HG03139 (cell line): Measurements from ENCODE around the gene RIMKLB.
"Not testable (repeated sequence)": the region's sequence is repeated elsewhere in the genome, so short reads cannot be mapped to it uniquely, and the experiment has no call there.

Experiments
- ATAC-seq: cut with Tn5 transposase; IDR thresholded peaks from one replicate; pipeline ENCODE4 v1.9.1; 2021; ENCODE audit not compliant: unreplicated experiment

RIMKLB gene

DNA sequence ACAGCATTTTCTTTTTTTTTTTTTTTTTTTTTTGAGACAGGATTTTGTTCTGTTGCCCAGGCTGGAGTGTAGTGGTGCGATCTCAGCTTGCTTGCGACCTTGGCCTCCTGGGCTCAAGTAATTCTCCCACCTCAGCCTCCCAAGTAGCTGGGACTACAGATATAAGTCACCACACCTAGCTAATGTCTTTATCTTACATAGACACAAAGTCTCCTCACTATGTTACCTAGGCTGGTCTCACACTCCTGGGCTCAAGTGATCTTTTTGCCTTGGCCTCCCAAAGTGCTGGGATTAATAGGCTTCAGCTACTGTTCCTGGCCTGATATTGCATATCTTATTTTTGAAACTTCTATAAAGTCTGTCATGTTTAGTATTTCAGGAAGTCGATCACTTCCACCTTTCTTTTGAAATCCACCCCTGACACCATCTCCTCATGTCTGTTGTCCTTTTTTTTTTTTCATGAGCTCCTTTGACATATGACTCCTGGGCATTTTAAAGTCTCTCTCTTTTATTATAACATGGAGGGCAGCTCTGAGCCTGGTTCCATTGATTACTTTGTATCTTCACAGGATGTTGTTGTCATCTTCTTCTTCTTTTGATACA lies 118.8 kb downstream of the RIMKLB start:
- ATAC-seq = no peak

DNA sequence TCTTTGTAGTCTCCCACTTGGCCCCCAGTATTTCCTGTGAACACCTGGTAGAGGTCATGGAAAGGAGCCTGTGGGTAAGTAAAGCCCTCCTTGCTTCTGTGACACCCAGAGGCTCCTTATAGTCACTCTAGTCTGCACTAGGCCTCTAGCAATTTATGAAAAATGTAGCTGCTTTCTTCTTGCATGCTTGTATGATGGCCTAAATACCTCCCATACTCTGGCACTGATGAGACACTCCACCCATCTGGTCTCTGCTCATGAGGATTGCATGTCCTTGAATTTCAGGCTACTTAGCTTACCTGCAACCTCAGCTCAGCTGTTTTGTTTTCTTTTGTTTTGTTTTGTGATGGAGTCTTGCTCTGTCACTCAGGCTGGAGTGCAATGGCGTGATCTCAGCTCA lies 120.1 kb downstream of the RIMKLB start:
- no peak for ATAC-seq

DNA sequence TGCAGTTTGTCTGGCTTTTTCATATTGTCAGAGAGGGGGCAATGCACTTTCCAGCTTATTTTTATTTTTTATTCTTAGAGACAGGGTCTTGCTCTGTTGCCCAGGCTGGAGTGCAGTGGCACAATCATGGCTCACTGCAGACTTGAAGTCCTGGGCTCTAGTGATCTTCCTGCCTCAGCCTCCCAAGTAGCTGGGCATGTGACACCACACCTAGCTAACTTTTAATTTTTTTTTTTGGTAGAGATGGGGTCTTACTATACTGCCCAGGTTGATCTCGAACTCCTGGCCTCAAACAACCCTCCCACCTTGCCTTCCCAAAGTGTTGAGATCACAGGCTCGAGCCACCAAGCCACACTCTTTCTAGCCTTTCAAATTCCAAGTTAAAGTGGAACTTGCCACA lies 120.7 kb downstream of the RIMKLB start:
- ATAC-seq = no peak

- no peak for ATAC-seq
Observed at GRCh38 chr12:8819666-8819980, 121.8 kb downstream of the RIMKLB start.

- not testable (repeated sequence) for ATAC-seq
Observed at GRCh38 chr12:8820676-8821407, 123.1 kb downstream of the RIMKLB start.

DNA sequence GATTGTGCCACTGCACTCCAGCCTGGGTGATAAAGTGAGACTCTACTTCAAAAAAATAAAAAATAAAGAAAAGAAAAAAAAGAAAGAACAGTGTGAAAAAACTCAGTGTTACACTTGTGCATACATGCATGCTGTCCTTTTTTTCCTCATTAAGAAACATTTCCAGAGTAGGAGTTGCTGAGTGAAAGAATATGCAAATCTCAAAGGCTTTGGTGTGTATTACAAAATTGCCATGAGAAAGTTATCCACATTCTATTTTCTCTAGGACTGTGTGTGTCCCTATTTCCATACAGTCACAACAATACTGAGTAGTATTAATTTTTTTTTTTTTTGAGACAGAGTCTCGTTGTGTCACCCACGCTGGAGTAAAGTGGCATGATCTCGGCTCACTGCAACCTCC lies 123.8 kb downstream of the RIMKLB start:
- no peak for ATAC-seq

GRCh38 chr12:8822298-8822697 lies 124.5 kb downstream of the RIMKLB start, which contains the start of gene A2ML1:
TSS of gene A2ML1 (plus strand) at chr12:8822621. CDS start at chr12:8822652, 31 bp downstream.
- no peak for ATAC-seq

- ATAC-seq = no peak
Observed at GRCh38 chr12:8823565-8824300, 125.9 kb downstream of the RIMKLB start.

GRCh38 chr12:8827551-8828256 lies 129.9 kb downstream of the RIMKLB start:
- no peak for ATAC-seq

GRCh38 chr12:8828257-8829124 lies 130.7 kb downstream of the RIMKLB start:
- ATAC-seq = no peak

DNA sequence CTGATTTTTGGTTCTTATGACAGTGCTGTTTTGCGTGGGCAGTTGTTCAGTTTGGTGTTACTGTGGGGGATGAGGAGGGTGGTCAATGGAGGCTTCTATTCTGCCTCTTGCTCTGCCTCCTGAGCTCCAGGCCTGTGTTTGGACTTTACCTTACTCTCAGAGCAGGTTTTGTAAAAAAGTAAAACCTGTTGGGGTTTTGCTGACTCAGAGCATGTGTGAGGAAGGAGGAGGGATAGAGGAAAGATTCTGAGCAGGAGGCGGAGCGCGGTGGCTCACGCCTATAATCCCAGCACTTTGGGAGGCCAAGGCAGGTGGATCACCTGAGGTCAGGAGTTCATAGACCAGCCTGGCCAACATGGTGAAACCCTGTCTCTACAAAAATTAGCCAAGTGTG lies 131.3 kb downstream of the RIMKLB start:
- ATAC-seq = no peak

- no peak for ATAC-seq
Observed at GRCh38 chr12:8829621-8830020, 131.8 kb downstream of the RIMKLB start.

DNA sequence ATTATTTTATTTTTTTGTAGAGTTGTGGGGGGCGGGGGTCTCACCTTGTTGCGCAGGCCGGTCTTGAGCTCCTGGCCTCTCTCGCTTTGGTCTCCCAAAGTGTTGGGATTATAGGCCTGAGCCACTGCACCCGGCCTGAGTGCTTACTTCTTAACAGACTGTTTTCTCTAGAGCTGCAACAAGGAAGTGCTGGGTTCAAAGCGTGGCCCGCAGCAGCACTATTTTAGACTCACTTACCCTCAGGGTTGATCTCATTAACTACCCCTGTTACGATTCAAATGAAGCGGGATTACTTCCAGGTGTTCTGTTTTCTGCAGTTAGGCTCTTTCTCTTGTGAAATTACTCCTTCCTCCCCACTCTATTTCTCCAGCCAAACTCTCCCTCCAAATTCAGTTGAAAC lies 133.3 kb downstream of the RIMKLB start:
- no peak for ATAC-seq

DNA sequence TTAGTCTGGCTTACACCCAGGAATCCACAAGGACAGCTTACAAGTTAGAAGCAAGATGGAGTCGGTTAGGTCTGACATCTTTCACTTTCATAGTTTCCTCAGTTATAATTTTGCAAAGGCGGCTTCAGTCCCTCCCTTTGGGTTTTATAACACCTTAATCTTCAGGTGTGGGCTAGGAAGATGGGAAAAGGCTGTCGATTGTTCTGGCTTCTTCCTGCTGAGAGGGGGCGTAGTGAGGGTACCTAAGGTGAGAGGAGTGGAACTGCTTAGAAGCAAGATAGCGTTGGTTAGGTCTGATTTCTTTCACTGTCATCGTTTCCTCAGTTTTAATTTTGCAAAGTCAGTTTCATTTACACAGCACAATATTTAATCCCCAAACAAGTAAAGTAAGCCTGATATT lies 134.7 kb downstream of the RIMKLB start:
- ATAC-seq = no peak
